NT2/D1 (cell line): ENCODE data around the gene UMODL1.

Experiments
- DNase-seq: peaks from one replicate; pipeline ENCODE4 v3.0.0-alpha.2; 2011; ENCODE audit warnings: low read depth, low spot score
- H3K27me3 ChIP-seq: 2 replicates; pipeline ENCODE4 v1.6.0; 2011; ENCODE audit warnings: mild to moderate bottlenecking; ENCODE audit not compliant: insufficient read length, insufficient read depth
- H3K36me3 ChIP-seq: 2 replicates; pipeline ENCODE4 v1.6.1; 2011; ENCODE audit warnings: mild to moderate bottlenecking, low read length, mixed read lengths; ENCODE audit not compliant: insufficient read depth, insufficient read length
- H3K4me1 ChIP-seq: 2 replicates; pipeline ENCODE4 v1.5.1; 2011; ENCODE audit not compliant: insufficient read depth, insufficient read length
- H3K4me3 ChIP-seq: 2 replicates; pipeline ENCODE4 v1.5.1; 2011; ENCODE audit warnings: low read depth; ENCODE audit not compliant: insufficient read length
- H3K9ac ChIP-seq: 2 replicates; pipeline ENCODE4 v1.6.0; 2011; ENCODE audit warnings: low read depth; ENCODE audit not compliant: insufficient read length
- H3K9me3 ChIP-seq: 2 replicates; pipeline ENCODE4 v1.5.1; 2011; ENCODE audit warnings: mild to moderate bottlenecking, low read length; ENCODE audit not compliant: insufficient read depth
- SUZ12 ChIP-seq: IDR thresholded peaks from 2 replicates; pipeline ENCODE4 v1.6.1; 2011; ENCODE audit not compliant: insufficient read length, insufficient read depth; ENCODE audit errors: extremely low read depth
- YY1 ChIP-seq: IDR thresholded peaks from 2 replicates; pipeline ENCODE4 v1.6.1; 2011; ENCODE audit not compliant: insufficient read length, insufficient read depth
- ZNF274 ChIP-seq: IDR thresholded peaks from 2 replicates; pipeline ENCODE4 v1.6.1; 2011; ENCODE audit warnings: mild to moderate bottlenecking, low read depth, low read length

The UMODL1 gene

DNA sequence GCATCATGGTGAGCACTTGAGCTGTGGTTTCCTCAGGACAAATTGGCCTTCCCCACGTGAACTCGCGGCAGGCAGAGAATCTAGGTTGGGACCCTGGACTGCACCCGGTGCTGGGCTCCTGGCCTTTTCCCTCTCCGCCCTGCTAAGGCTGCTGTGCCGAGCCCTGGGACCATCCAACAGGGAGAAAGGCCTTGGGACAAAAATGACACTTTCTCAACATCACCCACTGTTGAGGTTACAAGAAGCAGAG is 9.2 kb upstream of the UMODL1 start:
- peaks cover 3% of the 10 kb centered on the region for H3K27me3 ChIP-seq
- H3K4me1 ChIP-seq, result peaks cover 40% of the 10 kb centered on the region
- H3K9ac ChIP-seq, result no peak overlapping the region
- no peaks in the 10 kb centered on the region for H3K9me3 ChIP-seq
- no peak for TF ChIP-seq ZNF274
- no peak for TF ChIP-seq YY1
- no peaks in the 10 kb centered on the region for H3K36me3 ChIP-seq
- no peak overlapping the region for H3K4me3 ChIP-seq
- DNase-seq, result no peak

DNA sequence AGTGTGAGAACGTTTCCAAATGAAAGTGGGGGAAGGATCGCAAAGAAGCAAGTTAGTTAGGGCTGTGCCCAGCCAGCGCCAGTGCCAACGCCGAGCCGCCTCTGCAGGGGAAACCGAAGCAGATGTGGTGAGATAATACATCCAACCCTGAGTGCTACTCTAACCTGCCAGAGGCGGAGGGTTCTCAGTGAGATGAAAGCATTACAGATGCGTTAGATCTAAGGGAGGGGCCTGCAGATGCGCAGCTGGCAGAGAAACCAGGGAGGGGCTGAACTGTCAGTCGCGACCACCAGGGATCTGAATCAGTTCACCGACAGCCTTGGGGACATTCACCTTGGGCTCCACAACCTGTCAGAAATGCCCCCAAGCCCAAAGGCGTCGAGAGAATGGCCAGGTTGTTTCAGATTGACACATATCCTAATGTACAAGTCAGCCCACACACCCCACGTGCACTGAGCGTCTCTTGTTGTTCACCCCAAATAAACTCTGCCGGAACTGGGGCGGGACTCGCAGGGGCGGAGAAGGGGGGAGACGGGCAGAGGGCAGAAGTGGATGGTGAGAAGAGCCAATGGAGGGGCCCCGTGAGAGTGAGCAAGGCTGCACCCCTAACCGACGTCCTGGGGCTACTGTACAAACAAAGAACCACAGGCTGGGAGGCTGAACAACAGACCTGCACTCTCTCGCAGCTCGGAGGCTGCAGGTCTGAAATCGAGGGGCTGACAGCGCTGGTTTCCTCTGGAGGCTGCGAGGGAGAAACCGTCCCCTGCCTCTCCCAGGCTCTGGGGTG is 8.7 kb upstream of the UMODL1 start:
- Histone ChIP-seq H3K9me3 (no peaks in the 10 kb centered on the region), H3K36me3 (no peaks in the 10 kb centered on the region), H3K27me3 (peaks cover 4% of the 10 kb centered on the region), H3K9ac (no peak overlapping the region), H3K4me3 (no peak overlapping the region), H3K4me1 (peaks cover 41% of the 10 kb centered on the region)
- TF ChIP-seq SUZ12, result no peak
- no peak for TF ChIP-seq ZNF274
- no peak for TF ChIP-seq YY1
- no peak for DNase-seq

DNA sequence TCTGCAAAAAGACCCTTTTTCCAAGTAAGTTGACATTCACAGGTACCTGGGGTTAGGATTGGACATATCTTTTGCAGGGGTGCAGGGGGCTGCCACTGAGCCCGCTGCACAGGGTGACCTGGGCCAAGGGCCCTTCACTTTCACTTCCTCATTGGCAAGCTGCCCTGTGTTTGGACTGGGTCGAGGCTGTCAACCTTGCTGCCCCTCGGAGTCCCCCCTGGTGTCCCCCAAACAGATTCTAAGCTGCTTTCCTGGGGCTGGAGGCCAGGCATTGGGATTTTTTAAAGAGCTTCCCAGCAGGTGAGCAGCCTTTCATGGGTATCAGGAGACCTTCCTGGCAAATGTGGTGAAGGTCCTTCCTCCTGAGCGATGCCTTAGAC is 7.9 kb upstream of the UMODL1 start:
- Histone ChIP-seq H3K27me3 (peaks cover 6% of the 10 kb centered on the region), H3K9me3 (no peaks in the 10 kb centered on the region), H3K9ac (peak overlapping the region; percentile 39), H3K4me1 (peaks cover 47% of the 10 kb centered on the region), H3K36me3 (no peaks in the 10 kb centered on the region), H3K4me3 (no peak overlapping the region)
- TF ChIP-seq YY1 (no peak), SUZ12 (no peak), ZNF274 (no peak)
- no peak for DNase-seq

DNA sequence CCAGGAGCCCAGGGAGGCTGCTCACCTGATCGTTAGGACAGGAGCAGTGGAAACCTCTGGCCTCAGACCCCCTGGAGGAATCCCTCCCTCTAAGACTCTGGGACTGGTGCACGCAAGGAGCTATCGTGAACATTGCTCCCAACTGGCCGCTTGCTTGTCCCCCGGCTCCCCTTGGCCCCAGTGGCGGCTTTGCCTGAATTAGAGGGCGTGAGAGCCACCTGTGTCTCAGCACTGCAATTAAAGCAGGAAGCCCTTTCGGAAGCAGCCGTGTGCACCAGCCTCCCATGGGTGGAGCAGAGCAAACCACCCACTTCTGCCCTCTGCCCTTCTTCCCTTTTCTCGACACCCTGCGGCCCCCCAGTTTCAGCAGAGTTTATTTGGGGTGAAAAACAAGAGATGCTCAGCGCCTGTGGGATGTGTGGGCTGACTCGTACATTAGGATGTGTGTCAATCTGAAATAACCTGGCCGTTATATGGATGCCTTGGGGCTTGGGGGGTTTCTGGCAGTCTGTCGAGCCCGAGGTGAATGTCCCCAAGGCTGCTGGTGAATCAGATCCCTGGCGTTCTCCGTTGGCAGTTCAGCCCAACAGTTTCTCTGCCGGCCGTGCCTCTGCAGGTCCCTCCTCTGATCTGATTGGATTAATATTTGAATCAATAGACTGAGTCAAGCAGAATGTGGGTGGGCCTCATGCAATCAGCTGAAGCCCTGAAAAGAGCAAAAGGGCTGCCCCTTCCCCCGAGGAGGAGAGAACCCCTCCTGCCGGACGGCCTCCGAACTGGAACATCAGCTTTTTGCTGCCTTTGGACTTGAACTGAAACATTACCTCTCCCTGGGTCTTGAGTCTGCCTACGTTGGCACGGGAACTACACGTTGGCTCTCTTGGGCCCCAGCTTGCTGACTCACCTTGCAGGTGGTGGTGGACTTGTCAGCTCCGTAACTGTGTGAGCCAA is 7.3 kb upstream of the UMODL1 start:
- peaks cover 47% of the 10 kb centered on the region for H3K4me1 ChIP-seq
- H3K36me3 ChIP-seq, result no peaks in the 10 kb centered on the region
- peak overlapping the region; percentile 39 for H3K9ac ChIP-seq
- peaks cover 7% of the 10 kb centered on the region for H3K27me3 ChIP-seq
- TF ChIP-seq YY1, result no peak
- TF ChIP-seq ZNF274, result no peak
- TF ChIP-seq SUZ12, result no peak
- no peak for DNase-seq
- no peak overlapping the region for H3K4me3 ChIP-seq
- no peaks in the 10 kb centered on the region for H3K9me3 ChIP-seq

DNA sequence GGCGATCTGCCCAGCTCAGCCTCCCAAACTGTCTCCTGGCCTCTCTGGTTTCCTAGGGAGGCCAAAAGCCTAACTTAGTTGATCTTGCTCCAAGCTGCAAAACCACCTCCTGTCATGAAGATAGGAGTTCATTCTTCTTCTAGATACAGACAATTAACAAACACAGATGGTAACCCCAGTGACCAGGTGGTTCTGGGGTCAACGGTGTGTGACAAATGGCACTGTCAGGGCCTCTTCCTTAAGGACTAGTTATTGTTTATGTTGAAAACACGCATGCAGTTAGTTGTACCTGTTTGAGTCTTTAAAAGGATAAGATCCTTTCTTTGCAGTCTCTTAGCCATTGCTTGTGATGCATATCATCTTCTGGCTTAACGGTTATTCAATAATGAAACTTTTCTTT is 4.6 kb upstream of the UMODL1 start:
- no peak for DNase-seq
- Histone ChIP-seq H3K36me3 (no peaks in the 10 kb centered on the region), H3K27me3 (peaks cover 9% of the 10 kb centered on the region), H3K9ac (no peak overlapping the region), H3K4me3 (no peak overlapping the region), H3K9me3 (no peaks in the 10 kb centered on the region), H3K4me1 (peaks cover 40% of the 10 kb centered on the region)
- TF ChIP-seq YY1, result no peak
- TF ChIP-seq SUZ12, result no peak

DNA sequence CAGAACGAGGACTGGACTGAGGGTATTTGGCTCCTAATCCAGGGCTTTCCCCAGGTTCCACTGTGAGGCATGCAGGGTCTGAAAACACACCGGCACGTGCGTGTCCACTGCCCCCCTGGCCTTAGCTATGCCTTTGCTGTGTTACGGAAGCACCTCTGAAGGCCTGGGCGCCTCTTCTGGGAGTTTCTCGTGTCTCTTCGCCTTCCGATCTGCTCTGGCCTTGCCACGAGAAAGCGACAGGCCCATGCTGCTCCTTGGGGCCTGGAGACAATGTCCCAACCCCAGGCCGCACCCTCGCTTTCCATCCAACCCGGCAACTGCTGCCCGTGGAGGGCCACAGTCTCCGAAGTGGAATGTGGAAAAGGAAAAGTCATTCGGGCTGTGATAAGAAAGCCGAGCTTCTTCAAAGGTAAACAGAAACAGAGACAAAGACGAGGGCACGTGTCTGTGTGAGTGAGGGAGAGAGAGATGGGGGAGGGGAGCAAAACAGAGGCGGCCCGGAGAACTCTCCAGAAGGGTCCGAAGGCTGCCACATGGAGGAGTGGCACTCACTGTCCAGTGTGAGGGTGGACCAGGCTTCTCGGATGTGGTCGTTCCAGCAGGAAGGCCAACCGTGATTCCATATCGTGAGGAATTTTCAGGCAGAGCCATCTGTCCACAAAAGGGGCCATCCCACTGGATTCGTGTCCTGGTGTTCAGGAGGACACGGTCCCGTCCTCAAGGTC is 3.4 kb upstream of the UMODL1 start:
- TF ChIP-seq ZNF274, result no peak
- TF ChIP-seq SUZ12, result no peak
- TF ChIP-seq YY1, result no peak
- Histone ChIP-seq H3K9ac (peak overlapping the region; percentile 25), H3K4me1 (peaks cover 31% of the 10 kb centered on the region)

DNA sequence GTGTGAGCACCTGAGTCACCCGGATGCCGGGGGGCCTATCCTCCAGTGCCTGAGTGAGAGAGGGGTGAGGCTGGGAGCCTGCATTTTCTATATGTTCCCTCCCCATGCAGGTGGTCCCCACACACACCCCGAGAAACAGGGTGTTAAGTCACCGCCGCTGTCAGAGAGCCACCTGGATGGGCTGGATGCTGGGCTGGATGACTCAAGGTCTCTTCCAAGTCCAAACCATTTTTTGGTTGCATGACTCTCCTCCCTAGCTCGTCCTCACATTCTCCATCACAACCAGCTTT is 2.9 kb upstream of the UMODL1 start:
- DNase-seq, result no peak
- Histone ChIP-seq H3K4me3 (no peak overlapping the region), H3K27me3 (peaks cover 9% of the 10 kb centered on the region), H3K36me3 (no peaks in the 10 kb centered on the region), H3K9me3 (no peaks in the 10 kb centered on the region), H3K9ac (no peak overlapping the region), H3K4me1 (peaks cover 26% of the 10 kb centered on the region)
- no peak for TF ChIP-seq YY1
- TF ChIP-seq ZNF274, result no peak
- no peak for TF ChIP-seq SUZ12

More for the DNA sequence above, 3.4 kb upstream of the UMODL1 start:
- Histone ChIP-seq H3K36me3 (no peaks in the 10 kb centered on the region), H3K27me3 (peaks cover 9% of the 10 kb centered on the region), H3K4me3 (no peak overlapping the region), H3K9me3 (no peaks in the 10 kb centered on the region)
- no peak for DNase-seq
